ENCODE measurements around the gene RARRES2.
"Not testable (repeated sequence)": the region's sequence is repeated elsewhere in the genome, so short reads cannot be mapped to it uniquely, and the experiment has no call there.

RARRES2 gene

DNA sequence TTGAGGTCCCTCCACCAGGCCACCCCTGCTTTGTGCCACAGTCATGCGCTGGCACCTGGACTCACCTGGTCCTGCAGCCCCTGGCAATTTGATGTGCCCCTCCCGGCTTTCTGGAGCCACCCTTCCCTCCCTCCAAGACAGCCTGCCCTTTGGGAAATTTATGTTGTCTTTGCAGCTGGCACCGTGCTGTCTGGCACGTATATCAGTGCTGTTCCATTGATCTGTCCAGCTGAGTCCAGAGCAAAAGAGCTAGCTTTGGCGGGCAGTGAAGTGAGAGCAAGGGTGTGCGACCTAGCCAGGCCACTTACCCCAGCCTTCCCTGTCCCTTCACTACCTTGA, 5.7 kb downstream of the RARRES2 start:
- DNase-seq: no peak

- no peak for DNase-seq
Observed at GRCh38 chr7:150335108-150335773, 6.2 kb downstream of the RARRES2 start.

- no peak for DNase-seq
Observed at GRCh38 chr7:150334108-150334507, 7.3 kb downstream of the RARRES2 start.

DNA sequence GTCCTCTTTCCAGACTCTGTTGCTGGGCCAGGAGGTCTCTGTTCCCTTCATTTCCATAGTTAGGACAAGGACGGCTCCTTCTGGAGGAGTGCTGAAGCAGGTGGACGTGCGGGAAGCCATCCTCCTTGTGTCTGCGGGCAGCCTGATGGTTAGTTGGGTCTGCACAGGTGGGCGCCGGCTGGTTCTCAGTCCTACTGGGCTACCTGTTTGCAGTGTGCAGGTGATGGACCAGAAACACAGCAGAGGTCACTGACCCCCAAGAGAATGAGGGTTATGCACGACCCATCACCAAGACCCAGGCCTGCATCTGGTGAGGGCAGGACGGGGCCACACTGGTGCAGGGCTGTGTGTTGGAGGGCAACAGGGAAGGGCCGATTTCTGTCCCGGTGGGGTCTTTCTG, 7.8 kb downstream of the RARRES2 start:
- no peak for DNase-seq

DNA sequence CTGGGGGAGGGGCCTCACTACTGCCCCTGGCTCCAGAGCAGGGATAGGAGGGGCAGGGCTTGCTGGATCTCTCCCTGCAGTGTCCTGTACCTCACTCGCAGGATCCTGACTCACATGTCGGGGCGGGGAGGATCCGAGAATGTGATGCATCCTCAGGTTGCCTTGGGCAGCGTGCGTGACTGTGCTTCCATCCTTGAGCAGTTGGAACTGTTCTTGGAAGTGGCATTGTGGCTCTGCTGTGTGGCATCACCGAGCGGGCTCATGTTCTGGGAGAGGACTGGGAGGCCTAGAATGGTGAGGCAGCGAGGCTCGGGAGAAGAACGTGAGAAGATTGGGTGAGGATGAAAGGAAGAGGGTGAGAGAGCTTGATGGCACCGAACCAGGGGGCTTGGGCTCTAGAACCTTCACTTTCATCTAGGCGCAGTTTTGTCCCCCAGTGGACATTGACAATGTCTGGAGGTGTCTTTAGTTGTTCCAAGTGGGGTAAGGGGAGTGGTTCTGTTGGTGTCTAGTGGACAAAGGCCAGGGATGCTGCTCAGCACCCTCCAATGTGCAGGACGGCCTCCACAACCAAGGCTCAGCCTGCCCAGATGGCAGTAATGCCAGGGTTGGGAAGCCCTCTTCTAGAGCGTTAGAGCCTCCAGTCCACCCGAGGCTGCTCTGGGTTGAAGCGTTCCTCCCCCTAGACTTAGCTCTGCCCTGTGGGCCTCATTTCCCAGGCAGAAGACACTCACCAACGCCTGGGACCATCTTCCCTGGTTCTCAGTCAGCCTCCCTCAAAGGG, 8.4 kb downstream of the RARRES2 start:
- DNase-seq: no peak

- no peak for DNase-seq
Observed at GRCh38 chr7:150330211-150330885, 11.1 kb downstream of the RARRES2 start.

DNA sequence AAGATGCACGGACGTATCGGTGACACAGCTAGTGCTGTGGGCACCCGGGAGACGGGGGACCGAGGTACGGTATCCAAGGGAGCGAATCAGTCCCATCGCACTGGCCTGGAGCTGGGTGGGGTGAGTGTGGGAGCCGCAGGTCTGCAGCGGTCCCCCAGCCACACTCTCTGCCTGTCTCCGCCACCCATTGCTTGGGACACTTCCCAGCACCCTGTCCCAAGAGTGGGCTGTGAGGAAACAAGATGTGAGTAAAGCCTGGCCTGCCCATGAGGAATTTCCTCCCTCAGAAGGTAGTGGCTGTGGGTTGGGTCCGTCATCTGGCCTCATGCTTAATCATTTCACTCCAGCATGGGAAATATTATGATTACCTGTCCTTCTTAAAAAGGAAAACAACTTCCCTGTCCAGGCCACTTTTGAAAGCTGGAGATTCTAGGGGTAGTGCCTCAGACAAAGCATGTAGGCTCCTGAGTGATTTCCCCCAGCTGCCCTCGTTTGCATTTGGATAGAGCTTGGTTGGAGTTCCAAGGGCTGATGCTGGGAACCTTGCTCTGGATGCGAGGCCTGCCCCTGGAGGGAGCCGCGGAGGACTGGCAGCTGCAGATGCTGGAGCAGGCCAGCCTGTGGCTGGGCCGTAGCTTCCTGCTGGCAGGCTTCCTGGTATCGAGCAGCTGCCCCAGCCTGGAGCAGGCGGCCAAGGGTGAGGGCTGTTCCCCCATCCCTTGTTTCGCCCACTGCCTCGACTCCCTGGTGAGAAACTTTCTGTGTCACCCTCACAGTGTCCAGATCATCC, 11.9 kb downstream of the RARRES2 start:
- no peak for DNase-seq

DNA sequence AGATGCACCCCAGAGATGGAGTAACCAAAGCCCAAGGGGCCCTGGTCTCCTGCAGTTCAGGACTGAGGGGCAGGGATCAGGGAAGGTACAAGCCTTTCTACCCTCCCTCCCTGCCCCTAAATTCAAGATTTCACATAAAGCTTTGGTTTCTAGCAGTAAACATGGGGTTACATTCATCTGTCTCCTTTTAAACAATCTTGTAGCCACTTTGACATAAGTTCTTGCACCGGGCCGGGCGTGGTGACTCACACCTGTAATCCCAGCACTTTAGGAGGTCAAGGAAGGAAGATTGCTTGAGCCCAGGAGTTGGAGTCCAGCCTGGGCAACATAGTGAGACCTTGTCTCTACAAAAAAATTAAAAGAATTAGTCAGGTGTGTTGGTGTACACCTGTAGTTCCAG, 14.1 kb downstream of the RARRES2 start:
- no peak for DNase-seq

GRCh38 chr7:150326657-150327268, 14.7 kb downstream of the RARRES2 start:
- no peak for DNase-seq

GRCh38 chr7:150325901-150326300, 15.5 kb downstream of the RARRES2 start:
- no peak for DNase-seq

DNA sequence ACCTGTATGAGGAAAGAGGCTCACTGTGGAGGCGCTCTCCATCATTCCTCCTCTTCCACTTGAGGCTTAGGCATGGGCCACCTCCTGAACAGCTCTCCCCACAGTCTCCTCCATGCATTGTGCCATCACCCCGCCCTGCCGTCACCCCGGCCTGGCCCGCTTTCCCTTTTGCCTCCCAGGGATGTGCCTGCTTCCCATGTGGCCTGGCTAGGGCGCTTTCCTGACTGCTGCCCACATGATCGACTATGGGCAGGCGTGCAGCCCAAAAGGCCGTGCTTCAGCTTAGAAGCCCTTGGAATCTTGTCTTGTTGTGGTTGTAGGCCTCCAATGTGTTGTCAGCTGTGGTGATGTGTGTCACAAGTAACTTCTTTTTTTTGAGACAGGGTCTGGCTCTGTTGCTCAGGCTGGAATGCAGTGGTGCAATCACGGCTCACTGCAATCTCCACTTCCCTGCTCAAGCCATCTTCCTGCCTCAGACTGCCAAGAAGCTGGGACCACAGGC, 16.3 kb downstream of the RARRES2 start:
- DNase-seq: no peak

DNA sequence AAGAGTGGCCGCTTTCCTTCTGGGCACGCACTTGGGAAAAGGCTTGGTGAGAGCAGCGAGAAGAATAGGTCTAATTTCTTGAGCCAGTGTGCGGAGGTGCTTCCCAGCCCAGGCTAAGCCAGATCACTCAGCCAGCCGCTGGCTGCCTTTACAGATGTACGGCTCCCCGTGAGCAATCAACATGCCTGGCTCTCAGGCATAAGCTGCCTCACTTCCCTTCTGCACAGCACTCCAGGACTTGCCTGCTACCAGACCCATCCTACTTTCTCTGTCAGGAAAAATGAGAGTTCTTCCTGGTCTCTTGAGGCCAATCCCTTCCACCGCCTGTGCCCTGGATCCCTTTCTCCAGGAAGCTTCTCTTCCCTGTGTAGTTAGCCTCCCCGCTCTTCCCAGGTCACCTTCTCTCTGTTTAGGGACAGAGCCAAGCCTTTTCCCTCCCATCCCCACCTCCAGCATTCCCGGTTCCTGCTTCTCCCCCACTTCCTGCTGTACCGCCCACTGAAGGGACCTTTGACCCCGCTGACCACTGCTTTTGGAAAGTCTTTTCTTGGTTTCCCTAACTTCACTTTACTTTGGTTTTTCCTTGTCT, 17.0 kb downstream of the RARRES2 start:
- DNase-seq: no peak

DNA sequence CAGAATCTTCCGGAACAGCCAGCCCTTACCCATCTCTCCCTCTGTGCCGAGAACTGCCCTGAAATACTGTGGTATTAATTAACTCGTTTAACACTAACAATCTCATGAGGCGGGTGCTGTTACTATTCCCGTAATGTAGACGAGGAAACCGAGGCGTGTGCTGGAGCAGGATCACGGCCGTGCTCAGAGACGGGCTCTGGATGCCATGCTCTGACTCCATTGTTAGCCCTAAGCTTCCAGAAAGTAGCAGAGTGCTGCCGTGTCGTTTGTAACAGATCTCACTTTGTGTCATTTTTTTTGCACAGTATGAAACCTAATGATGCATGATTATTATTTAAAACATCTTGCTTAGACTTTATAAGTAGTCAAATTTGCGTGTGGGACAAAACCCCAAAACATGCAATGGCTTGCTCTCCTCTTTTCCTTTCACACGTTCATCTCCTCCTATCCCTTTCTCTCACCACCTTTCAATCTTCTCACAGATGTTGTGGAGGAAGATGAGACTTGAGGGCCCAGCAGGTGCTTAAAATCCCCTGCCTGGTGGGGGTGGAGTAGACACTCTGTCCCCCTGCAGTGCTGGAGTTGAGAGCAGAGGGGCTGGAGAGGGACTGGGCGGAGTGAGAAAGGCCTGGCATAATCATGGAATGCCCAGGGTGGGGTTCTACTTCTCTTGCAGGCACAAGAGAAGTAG, 17.6 kb downstream of the RARRES2 start:
- no peak for DNase-seq

GRCh38 chr7:150322833-150323681, 18.4 kb downstream of the RARRES2 start, which contains the start of the genes ACTR3C and LRRC61:
TSS of gene ACTR3C (minus strand) at chr7:150323545. CDS start at chr7:150295296, 28,249 bp downstream.
TSS of gene LRRC61 (plus strand) at chr7:150323355. CDS start at chr7:150336862, 13,507 bp downstream.
- DNase-seq: peak; percentile 59

- peak; percentile 48 for DNase-seq
Observed at GRCh38 chr7:150322114-150322832, 19.2 kb downstream of the RARRES2 start.

DNA sequence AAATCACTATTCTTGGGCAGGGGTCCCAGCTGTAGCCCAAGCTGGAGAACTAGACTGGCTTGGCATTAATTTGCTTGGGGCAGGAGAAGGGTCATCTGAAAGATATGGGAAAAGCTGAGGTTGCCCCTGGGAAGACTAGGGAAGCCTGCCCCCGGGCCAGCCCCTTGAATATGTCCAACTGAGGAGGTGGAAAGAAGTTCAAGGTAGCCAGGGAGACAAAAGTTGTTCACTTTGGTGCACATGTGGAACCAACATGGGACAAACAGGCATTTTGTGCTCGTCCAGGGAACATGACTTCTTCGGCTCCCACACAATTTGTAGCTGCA, 19.7 kb downstream of the RARRES2 start:
- DNase-seq: no peak

DNA sequence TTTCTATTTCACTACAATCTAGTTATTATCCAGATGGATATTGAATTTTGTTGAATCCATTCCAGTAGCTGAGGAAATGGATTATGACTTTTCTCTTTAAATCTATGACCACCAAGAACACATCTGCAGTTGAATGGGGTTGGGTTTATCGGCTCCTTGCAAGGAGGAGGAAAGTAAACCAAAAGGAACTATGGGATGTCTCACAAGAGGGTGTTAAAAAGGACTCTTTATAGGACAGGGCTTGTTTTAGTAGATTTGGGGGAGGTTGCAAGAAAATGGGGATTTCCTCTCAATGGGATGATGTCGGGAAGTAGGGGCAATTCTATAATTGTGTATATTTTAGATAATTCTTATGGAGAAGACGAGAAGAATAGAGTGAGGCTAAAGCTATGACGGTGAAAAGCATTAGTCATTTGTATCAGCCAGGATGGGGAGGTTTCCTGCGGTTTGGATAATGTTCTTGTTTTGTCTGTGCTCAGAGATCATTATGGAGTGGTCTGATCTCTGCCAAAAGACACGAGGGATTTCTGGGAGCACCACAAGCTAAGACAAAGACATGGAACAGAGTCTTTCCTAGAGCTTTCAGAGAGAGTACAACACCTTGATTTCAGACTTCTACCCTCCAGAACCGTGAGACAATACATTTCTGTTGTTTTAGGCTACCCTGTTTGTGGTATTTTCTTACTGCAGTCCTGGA, 23.5 kb downstream of the RARRES2 start:
- no peak for DNase-seq

DNA sequence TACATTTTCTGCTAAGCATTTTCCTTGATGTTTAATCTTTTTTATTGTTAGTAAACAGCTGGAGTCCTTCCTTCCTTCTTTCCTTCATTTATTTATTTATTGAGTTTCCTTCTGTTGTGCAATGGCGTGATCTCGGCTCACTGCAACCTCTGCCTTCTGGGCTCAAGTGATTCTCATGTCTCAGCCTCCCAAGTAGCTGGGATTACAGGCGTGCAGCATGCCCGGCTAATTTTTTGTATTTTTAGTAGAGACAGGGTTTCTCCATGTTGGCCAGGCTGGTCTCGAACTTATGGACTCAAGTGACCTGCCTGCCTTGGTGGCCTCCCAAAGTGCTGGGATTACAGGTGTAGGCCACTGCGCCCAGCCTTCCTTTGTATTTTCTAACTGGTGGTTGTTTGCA, 24.4 kb downstream of the RARRES2 start:
- not testable (repeated sequence) for DNase-seq

GRCh38 chr7:150314639-150315239, 26.7 kb downstream of the RARRES2 start:
- no peak for DNase-seq

Measured in activated gamma-delta T cell treated with Interleukin-2 at 50 U/mL for 16 hours (primary cell).